SK-MEL-5 (cell line): ENCODE results near the gene R3HDM4. TPM values are rescaled to one million over a fixed set of nuclear protein-coding genes. Genes with fewer than 3 reads are reported as not detected.
"Not testable (repeated sequence)": the region's sequence is repeated elsewhere in the genome, so short reads cannot be mapped to it uniquely, and the experiment has no call there.

Source experiments
- DNase-seq: peaks from one replicate; pipeline ENCODE4 v3.0.0-alpha.2; 2016; ENCODE audit warnings: low read depth, low spot score
- in situ Hi-C: cut with HindIII; loops from 2 replicates; pipeline ENCODE4 v1.10.0; 2016; ENCODE audit warnings: low sequenced_read_pairs, high pct_unique_total_duplicates, low pct_unique_long_range_greater_than_20kb
- small RNA-seq, 2 experiments: library from RNA; depleted of rRNA; stranded (forward); fragments of <200 nt; gene quantifications; one replicate each; pipeline ENCODE3, GENCODE V24; 2014
- total RNA-seq: library from RNA; depleted of rRNA; stranded (reverse); fragments of >200 nt; shearing (Covaris generic); gene quantifications from 2 replicates; pipeline ENCODE4 v1.2.3, GENCODE V29; 2014; rRNA removed

Gene R3HDM4
- total RNA-seq, 1 experiment from 2014 or later = 20.0 TPM

DNA sequence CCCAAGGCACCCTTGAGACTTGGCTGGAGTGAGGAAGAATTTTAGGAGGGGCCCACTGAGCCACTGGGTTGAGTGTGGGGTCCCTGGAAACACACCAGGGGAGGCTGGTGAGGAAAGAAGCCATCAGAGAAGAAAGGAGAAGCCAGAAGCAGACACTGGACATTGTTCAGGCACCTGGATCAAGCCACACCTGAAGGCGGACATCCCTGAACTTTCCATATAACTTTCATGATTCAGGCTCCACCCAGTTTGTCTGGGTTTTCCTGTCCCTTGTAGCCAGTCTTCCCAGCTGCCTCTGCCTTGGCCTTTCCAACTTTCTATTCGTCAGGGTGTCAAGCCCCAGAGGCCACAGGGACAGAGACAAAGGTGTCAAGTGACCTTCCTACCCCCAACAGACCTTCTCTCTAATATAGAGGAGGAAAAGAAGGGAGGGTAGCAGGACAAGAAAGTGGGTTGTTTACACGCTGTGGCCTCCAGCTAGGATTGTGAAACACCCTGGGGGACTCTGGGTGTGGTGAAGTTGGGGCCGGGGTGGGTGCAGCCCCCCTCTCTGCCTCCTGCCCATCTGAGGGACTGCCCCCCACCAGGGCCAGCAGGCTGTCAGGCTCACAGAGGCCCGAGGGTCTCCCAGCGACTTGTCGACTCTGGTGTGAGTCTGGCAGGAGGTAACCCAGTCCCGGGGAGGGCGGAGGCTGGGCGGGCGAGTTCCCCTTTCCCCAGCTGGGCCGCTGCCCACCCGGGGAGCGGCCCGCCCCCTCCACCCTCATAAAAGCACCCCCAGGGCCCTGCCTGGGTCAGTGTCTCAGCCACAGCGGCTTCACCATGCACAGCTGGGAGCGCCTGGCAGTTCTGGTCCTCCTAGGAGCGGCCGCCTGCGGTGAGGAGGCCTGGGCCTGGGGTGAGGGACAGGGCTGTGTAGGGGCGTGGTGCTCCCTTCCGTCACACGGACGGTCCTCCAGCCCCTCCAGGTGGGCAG is 53.9 kb downstream of the R3HDM4 start, which contains the start of gene CFD:
CFD (plus strand) TSS at position 797 of the 976 bp plus-strand sequence; CDS start at position 823, 26 bp downstream.
- in situ Hi-C loops = no loop called here
- no peak for DNase-seq

GRCh38 chr19:858284-858683 is 54.7 kb downstream of the R3HDM4 start:
- no peak for DNase-seq
- in situ Hi-C loops = no loop called here

- in situ Hi-C loops = no loop called here
- no peak for DNase-seq
Measured at GRCh38 chr19:855566-856120, 57.4 kb downstream of the R3HDM4 start.

DNA sequence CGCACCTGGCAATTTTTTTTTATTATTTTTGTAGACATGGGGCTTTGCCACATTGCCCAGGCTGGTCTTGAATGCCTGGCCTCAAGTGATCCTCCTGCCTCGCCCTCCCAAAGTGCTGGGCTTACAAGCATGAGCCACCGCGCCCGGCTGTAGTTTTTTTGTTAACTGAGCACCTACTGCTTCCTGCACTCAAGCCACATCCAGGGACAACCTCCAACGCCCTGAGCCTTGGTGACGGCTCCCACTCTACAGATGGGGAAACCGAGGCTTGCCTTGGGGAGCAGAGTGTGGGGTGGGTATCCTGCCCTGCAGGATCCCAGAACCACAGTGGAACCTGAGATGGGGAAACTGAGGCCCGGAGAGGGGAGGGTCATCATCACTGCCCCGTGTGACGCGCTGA is 57.9 kb downstream of the R3HDM4 start:
- no peak for DNase-seq
- in situ Hi-C loops = no loop called here

GRCh38 chr19:854549-854948 is 58.5 kb downstream of the R3HDM4 start:
- in situ Hi-C loops = no loop called here
- no peak for DNase-seq

DNA sequence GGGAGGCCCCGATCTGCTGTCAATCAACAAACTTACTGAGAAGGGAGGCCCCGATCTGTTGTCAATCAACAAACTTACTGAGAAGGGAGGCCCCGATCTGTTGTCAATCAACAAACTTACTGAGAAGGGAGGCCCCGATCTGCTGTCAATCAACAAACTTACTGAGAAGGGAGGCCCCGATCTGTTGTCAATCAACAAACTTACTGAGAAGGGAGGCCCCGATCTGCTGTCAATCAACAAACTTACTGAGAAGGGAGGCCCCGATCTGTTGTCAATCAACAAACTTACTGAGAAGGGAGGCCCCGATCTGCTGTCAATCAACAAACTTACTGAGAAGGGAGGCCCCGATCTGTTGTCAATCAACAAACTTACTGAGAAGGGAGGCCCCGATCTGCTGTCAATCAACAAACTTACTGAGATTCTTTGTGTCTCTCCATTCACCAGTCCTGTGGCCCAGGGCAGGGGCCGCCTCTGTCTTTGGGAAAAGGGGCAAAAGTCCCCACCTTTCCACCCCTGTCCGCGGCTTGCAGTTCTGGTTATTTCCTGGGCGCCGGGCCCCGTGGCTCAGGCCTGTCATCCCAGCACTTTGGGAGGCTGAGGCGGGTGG is 59.3 kb downstream of the R3HDM4 start:
- DNase-seq, in situ Hi-C loops: not testable (repeated sequence)

DNA sequence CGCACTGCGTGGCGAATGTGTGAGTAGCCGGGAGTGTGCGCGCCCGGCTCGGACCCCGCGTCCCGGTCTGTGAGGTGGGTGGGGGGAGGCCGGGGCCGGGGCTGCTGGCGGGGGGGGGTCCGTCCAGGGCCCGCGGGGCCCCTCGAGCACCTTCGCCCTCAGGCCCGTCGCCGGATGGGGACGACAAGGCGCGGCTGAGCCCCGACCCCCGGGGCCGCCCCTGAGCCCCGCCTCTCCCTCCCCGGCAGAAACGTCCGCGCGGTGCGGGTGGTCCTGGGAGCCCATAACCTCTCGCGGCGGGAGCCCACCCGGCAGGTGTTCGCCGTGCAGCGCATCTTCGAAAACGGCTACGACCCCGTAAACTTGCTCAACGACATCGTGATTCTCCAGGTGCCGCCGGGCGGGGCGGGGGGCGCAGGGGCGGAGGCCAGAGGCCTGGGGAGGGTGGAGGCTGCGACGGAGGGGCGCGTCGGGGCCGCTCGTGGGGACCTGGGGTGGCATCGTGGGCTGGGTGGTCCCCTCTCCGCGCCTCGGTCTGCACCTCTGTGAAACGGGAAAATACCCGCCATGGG is 59.9 kb downstream of the R3HDM4 start:
- DNase-seq = no peak
- in situ Hi-C loops = no loop called here

- in situ Hi-C loops = no loop called here
- DNase-seq = no peak
Measured at GRCh38 chr19:852136-853013, 60.6 kb downstream of the R3HDM4 start, which contains the start of gene ELANE. ELANE (plus strand) TSS chr19:852303; CDS start chr19:852329, 26 bp downstream.

- in situ Hi-C loops = no loop called here
- DNase-seq = no peak
Measured at GRCh38 chr19:850979-851335, 62.1 kb downstream of the R3HDM4 start.

DNA sequence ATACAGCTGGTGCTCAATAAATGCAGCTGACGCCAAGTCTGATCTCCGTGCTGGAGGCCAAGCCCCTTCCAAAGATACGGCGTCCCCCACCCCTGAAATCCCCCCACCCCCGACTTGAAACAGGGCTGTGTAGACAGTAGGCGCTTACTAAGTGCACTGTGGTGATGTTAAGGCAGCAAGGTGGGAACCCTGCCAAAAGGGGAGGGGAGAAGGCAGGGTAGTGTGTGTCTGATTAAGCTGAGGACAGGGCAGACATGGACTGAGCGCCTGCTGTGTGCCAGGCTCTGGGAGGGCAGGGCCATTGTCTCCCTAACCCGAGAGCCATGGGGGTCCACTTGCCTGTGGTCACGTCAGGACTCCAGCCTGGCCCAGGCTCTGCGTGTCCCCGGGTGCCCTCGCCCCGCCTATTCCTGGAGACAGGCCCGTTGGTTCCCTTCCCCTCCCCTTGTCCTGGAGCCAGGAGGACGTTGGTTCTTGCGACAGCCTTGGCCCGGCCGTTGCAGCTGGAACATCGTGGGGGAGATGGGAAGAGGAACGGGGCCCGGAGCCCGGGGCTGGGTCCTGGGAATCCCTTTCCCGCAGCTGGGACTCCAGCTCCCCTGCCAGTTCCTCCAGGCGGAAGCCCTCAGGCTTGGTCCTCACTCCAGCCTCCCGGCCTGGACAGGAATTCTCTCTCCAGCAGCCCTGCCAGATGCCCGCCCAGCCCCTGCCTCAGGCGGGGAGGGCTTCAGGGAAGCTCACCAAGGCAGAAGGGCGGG is 62.6 kb downstream of the R3HDM4 start:
- no peak for DNase-seq
- in situ Hi-C loops = no loop called here

- in situ Hi-C loops, DNase-seq: not testable (repeated sequence)
Measured at GRCh38 chr19:849195-849594, 63.8 kb downstream of the R3HDM4 start.

GRCh38 chr19:848386-848921 is 64.6 kb downstream of the R3HDM4 start:
- in situ Hi-C loops = no loop called here
- no peak for DNase-seq

Small RNA genes lying within 50 kb of the gene (small RNA-seq; reads per million reads assigned to genes)
- 2.3 to 3.4 reads per million in 2 experiments for gene RNU6-9

Other genes starting within 250 kb of the R3HDM4 start
- gene FSTL3, start 236.8 kb downstream of the R3HDM4 start, total RNA-seq = 6.4 and 7.8 TPM in 2 replicates
- gene PRSS57, start 217.8 kb downstream of the R3HDM4 start, total RNA-seq = not detected in 2 replicates
- 4.0 and 4.3 TPM in 2 replicates for gene PALM, start 204.3 kb downstream of the R3HDM4 start, total RNA-seq
- not detected in 2 replicates for gene MISP, start 162.1 kb downstream of the R3HDM4 start, total RNA-seq
- gene PTBP1, start 115.8 kb downstream of the R3HDM4 start, total RNA-seq = 124 and 140 TPM in 2 replicates
- gene PLPPR3, start 91.3 kb downstream of the R3HDM4 start, total RNA-seq = 1.4 and 1.8 TPM in 2 replicates
- gene AZU1, start 85.4 kb downstream of the R3HDM4 start, total RNA-seq = not detected in 2 replicates
- gene PRTN3, start 72.2 kb downstream of the R3HDM4 start, total RNA-seq = not detected in 2 replicates
- not detected in 2 replicates for gene ELANE, start 60.9 kb downstream of the R3HDM4 start, total RNA-seq
- gene CFD, start 53.6 kb downstream of the R3HDM4 start, total RNA-seq = 1.4 and 4.3 TPM in 2 replicates
- 3.2 and 3.9 TPM in 2 replicates for gene MED16, start 20.0 kb downstream of the R3HDM4 start, total RNA-seq
- gene RNU6-9, start 19.7 kb downstream of the R3HDM4 start, total RNA-seq = not detected in 2 replicates
- not detected in 2 replicates for gene KISS1R, start 4.1 kb upstream of the R3HDM4 start, total RNA-seq
- gene ARID3A, start 12.8 kb upstream of the R3HDM4 start, total RNA-seq = 4.1 and 6.6 TPM in 2 replicates
- gene WDR18, start 71.1 kb upstream of the R3HDM4 start, total RNA-seq = 24.4 and 36.1 TPM in 2 replicates
- gene GRIN3B, start 87.2 kb upstream of the R3HDM4 start, total RNA-seq = 0.03 TPM in 1 of 2 replicates, not detected in the other
- 44.8 and 51.8 TPM in 2 replicates for gene TMEM259, start 107.9 kb upstream of the R3HDM4 start, total RNA-seq
- gene RNU6-2, start 108.3 kb upstream of the R3HDM4 start, total RNA-seq = not detected in 2 replicates
- 11.7 and 12.1 TPM in 2 replicates for gene CNN2, start 113.4 kb upstream of the R3HDM4 start, total RNA-seq
- gene ABCA7, start 126.9 kb upstream of the R3HDM4 start, total RNA-seq = 2.3 and 3.3 TPM in 2 replicates
- 3.3 and 4.9 TPM in 2 replicates for gene ARHGAP45, start 153.9 kb upstream of the R3HDM4 start, total RNA-seq
- gene POLR2E, start 182.2 kb upstream of the R3HDM4 start, total RNA-seq = 132 and 150 TPM in 2 replicates
- 252 and 258 TPM in 2 replicates for gene GPX4, start 190.8 kb upstream of the R3HDM4 start, total RNA-seq